Omental fat pad (tissue), 4 donors: Measurements from ENCODE around the gene HINFP. TPM values are rescaled to one million over a fixed set of nuclear protein-coding genes. Genes with fewer than 3 reads are reported as not detected.
"Not testable (repeated sequence)": the region's sequence is repeated elsewhere in the genome, so short reads cannot be mapped to it uniquely, and the experiment has no call there.

ENCODE experiments used
- ATAC-seq: fragments of 150-250 bp; one replicate; pipeline ENCODE4 v1.9.1; 2016; ENCODE audit warnings: mild to moderate bottlenecking, moderate library complexity; ENCODE audit not compliant: low FRiP score
- DNase-seq: peaks from one replicate; pipeline ENCODE4 v3.0.0-alpha.2; 2019; ENCODE audit warnings: low spot score
- CTCF ChIP-seq, 3 donors: fragments of 450-650 bp; IDR thresholded peaks; one replicate each; pipeline ENCODE4 v1.5.1; 2016 to 2017; ENCODE audit warnings: antibody characterized with exemption in 3 of 3, mild to moderate bottlenecking in 3 of 3, moderate library complexity in 2 of 3
- total RNA-seq, 4 donors: library from RNA; depleted of rRNA; stranded (reverse); fragments of >200 nt; gene quantifications; one replicate each; pipeline ENCODE4 v1.1.0, GENCODE V29; 2016

HINFP gene
- total RNA-seq, 4 donors from 2014 or later = 10.2 to 31.0 (median 24.4) TPM

- DNase-seq (no peak), ATAC-seq (no peak)
- no peak for TF ChIP-seq CTCF (IDR thresholded peaks at IDR 0.05)
Observed at GRCh38 chr11:119157063-119157462, 35.7 kb downstream of the HINFP start.

- no peak for DNase-seq
Observed at GRCh38 chr11:119158467-119158866, 37.1 kb downstream of the HINFP start.

GRCh38 chr11:119160151-119160550 lies 38.8 kb downstream of the HINFP start:
- no peak for TF ChIP-seq CTCF (IDR thresholded peaks at IDR 0.05)
- DNase-seq (no peak), ATAC-seq (no peak)

More at GRCh38 chr11:119158467-119158866, 37.1 kb downstream of the HINFP start:
- TF ChIP-seq CTCF (IDR thresholded peaks at IDR 0.05) = no peak
- ATAC-seq = no peak

- ATAC-seq (no peak), DNase-seq (no peak)
- TF ChIP-seq CTCF (IDR thresholded peaks at IDR 0.05) = no peak
Observed at GRCh38 chr11:119161871-119162270, 40.5 kb downstream of the HINFP start.

- ATAC-seq = no peak
- no peak for TF ChIP-seq CTCF (IDR thresholded peaks at IDR 0.05)
- no peak for DNase-seq
Observed at GRCh38 chr11:119166368-119167076, 45.1 kb downstream of the HINFP start.

GRCh38 chr11:119167077-119167458 lies 45.7 kb downstream of the HINFP start:
- ATAC-seq, DNase-seq: not testable (repeated sequence)

- no peak for DNase-seq
- TF ChIP-seq CTCF (IDR thresholded peaks at IDR 0.05) = no peak
- peak; percentile 4 for ATAC-seq
Observed at GRCh38 chr11:119167933-119168332, 46.6 kb downstream of the HINFP start.
